ENCODE data around the gene ADGRG3. TPM values are rescaled to one million over a fixed set of nuclear protein-coding genes. Genes with fewer than 3 reads are reported as not detected.

ADGRG3 gene
- total and polyA plus RNA-seq, 2 of the 13 experiments (the other 11 are each of a cell fraction or from before 2014, with no cell fraction given) = 2.7 to 11.8 TPM

DNA sequence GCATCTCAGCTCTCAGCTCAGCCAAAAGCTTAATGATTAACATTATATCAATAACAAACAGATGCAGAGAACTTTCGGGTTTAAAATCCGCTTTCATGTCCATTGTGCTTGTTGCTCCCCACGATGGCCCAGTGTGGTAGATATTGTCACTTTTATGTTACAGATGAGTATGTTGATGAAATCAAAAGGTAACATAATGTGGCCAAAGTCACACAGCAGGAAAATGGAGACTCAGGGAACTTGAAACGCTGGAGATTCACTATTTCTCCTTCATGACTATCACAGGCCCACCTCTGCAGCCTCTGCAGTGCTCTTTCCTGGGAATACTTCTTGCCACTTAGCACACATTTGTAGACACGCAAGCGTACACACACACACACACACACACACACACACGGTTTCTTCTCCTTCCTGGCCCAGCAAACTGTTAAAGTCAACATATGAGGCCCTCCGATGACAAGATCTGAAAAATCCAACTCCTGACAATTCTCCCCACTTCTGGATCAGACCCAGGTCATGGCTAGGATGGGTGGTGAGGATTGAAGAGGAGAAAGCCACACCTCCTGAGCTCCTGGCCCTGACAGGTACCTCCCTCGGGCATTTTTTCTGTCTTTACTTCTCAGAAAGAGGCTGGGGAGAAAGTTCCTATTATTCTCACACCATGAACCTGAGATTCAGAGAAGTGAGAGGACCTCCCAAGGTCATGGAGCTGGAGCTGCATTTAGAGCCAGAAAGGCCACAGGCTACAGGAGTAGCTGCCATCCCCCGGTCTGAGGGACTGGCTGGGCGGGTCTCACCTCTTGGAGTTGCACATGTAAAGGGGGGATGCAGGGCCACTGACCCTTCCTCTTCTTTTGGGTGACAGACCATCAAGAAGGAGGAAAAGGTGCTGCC lies 36.2 kb downstream of the ADGRG3 start (continued):
- TF ChIP-seq ZNF33A (CRISPR knock-in tag; IDR thresholded peaks at IDR 0.05; ENCODE audit: borderline replicate concordance) (no peak), ZKSCAN5 (CRISPR knock-in tag; IDR thresholded peaks at IDR 0.05) (0 out of 2 replicates have a peak, but pooled peaks have one; percentile 44), STAG1 (CRISPR knock-in tag; IDR thresholded peaks at IDR 0.05) (no peak; the same call in 1 of the 2 replicates), ZNF224 (CRISPR knock-in tag; IDR thresholded peaks at IDR 0.05) (peak; percentile 79; the same call in 1 of the 2 replicates), TOPORS (CRISPR knock-in tag; IDR thresholded peaks at IDR 0.05) (no peak), MTF2 (CRISPR knock-in tag; IDR thresholded peaks at IDR 0.05; ENCODE audit: borderline replicate concordance) (0 out of 2 replicates have a peak, but pooled peaks have one; percentile 38), NONO (IDR thresholded peaks at IDR 0.05) (no peak), NONO (CRISPR knock-in tag; conservative IDR thresholded peaks at IDR 0.05) (peak; percentile 51; the same call in 1 of the 2 replicates), JUNB (CRISPR knock-in tag; IDR thresholded peaks at IDR 0.05; ENCODE audit: borderline replicate concordance) (no peak), IRX3 (CRISPR knock-in tag; IDR thresholded peaks at IDR 0.05; ENCODE audit: borderline replicate concordance, low read depth) (no peak)
- TF ChIP-seq, protein P1, sequence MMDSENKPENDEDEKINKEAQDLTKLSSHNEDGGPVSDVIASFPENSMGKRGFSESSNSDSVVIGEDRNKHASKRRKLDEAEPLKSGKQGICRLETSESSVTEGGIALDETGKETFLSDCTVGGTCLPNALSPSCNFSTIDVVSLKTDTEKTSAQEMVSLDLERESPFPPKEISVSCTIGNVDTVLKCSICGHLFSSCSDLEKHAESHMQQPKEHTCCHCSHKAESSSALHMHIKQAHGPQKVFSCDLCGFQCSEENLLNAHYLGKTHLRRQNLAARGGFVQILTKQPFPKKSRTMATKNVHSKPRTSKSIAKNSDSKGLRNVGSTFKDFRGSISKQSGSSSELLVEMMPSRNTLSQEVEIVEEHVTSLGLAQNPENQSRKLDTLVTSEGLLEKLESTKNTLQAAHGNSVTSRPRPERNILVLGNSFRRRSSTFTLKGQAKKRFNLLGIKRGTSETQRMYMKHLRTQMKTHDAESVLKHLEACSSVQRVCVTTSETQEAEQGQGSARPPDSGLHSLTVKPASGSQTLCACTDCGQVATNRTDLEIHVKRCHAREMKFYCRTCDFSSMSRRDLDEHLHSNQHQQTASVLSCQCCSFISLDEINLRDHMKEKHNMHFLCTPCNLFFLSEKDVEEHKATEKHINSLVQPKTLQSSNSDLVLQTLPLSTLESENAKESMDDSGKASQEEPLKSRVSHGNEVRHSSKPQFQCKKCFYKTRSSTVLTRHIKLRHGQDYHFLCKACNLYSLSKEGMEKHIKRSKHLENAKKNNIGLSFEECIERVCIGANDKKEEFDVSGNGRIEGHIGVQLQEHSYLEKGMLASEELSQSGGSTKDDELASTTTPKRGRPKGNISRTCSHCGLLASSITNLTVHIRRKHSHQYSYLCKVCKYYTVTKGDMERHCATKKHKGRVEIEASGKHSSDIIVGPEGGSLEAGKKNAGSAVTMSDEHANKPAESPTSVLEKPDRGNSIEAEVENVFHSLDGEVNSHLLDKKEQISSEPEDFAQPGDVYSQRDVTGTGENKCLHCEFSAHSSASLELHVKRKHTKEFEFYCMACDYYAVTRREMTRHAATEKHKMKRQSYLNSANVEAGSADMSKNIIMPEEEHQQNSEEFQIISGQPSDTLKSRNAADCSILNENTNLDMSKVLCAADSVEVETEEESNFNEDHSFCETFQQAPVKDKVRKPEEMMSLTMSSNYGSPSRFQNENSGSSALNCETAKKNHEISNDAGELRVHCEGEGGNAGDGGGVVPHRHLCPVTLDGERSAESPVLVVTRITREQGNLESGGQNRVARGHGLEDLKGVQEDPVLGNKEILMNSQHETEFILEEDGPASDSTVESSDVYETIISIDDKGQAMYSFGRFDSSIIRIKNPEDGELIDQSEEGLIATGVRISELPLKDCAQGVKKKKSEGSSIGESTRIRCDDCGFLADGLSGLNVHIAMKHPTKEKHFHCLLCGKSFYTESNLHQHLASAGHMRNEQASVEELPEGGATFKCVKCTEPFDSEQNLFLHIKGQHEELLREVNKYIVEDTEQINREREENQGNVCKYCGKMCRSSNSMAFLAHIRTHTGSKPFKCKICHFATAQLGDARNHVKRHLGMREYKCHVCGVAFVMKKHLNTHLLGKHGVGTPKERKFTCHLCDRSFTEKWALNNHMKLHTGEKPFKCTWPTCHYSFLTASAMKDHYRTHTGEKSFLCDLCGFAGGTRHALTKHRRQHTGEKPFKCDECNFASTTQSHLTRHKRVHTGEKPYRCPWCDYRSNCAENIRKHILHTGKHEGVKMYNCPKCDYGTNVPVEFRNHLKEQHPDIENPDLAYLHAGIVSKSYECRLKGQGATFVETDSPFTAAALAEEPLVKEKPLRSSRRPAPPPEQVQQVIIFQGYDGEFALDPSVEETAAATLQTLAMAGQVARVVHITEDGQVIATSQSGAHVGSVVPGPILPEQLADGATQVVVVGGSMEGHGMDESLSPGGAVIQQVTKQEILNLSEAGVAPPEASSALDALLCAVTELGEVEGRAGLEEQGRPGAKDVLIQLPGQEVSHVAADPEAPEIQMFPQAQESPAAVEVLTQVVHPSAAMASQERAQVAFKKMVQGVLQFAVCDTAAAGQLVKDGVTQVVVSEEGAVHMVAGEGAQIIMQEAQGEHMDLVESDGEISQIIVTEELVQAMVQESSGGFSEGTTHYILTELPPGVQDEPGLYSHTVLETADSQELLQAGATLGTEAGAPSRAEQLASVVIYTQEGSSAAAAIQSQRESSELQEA (CRISPR knock-in tag; IDR thresholded peaks at IDR 0.05; ENCODE audit: not compliant biosample characterization) = no peak
- TF ChIP-seq, protein P2, sequence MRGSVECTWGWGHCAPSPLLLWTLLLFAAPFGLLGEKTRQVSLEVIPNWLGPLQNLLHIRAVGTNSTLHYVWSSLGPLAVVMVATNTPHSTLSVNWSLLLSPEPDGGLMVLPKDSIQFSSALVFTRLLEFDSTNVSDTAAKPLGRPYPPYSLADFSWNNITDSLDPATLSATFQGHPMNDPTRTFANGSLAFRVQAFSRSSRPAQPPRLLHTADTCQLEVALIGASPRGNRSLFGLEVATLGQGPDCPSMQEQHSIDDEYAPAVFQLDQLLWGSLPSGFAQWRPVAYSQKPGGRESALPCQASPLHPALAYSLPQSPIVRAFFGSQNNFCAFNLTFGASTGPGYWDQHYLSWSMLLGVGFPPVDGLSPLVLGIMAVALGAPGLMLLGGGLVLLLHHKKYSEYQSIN (CRISPR knock-in tag; IDR thresholded peaks at IDR 0.05; ENCODE audit: borderline replicate concordance) = no peak
- TF ChIP-seq, protein P3, sequence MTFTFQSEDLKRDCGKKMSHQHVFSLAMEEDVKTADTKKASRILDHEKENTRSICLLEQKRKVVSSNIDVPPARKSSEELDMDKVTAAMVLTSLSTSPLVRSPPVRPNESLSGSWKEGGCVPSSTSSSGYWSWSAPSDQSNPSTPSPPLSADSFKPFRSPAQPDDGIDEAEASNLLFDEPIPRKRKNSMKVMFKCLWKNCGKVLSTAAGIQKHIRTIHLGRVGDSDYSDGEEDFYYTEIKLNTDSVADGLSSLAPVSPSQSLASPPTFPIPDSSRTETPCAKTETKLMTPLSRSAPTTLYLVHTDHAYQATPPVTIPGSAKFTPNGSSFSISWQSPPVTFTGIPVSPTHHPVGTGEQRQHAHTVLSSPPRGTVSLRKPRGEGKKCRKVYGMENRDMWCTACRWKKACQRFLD (CRISPR knock-in tag; IDR thresholded peaks at IDR 0.05; ENCODE audit: borderline replicate concordance) = no peak
- TF ChIP-seq, protein P4, sequence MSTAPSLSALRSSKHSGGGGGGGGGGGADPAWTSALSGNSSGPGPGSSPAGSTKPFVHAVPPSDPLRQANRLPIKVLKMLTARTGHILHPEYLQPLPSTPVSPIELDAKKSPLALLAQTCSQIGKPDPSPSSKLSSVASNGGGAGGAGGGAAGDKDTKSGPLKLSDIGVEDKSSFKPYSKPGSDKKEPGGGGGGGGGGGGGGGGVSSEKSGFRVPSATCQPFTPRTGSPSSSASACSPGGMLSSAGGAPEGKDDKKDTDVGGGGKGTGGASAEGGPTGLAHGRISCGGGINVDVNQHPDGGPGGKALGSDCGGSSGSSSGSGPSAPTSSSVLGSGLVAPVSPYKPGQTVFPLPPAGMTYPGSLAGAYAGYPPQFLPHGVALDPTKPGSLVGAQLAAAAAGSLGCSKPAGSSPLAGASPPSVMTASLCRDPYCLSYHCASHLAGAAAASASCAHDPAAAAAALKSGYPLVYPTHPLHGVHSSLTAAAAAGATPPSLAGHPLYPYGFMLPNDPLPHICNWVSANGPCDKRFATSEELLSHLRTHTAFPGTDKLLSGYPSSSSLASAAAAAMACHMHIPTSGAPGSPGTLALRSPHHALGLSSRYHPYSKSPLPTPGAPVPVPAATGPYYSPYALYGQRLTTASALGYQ (CRISPR knock-in tag; IDR thresholded peaks at IDR 0.05) = peak; percentile 47

Data from HepG2 (cell line).